ENCODE data around the gene PSPN. TPM values are rescaled to one million over a fixed set of nuclear protein-coding genes. Genes with fewer than 3 reads are reported as not detected.
A peak's percentile ranks its signal among the peaks of the same experiment; 100 is the strongest.

Gene PSPN
- total and polyA plus RNA-seq, 2 of the 13 experiments (the other 11 are each of a cell fraction or from before 2014, with no cell fraction given) = 0.69 to 1.1 TPM

GRCh38 chr19:6424939-6425731 is 49.4 kb upstream of the PSPN start (continued):
- no peak for TF ChIP-seq ZNF646 (CRISPR knock-in tag; IDR thresholded peaks at IDR 0.05)
- TF ChIP-seq SETDB1 (CRISPR knock-in tag; IDR thresholded peaks at IDR 0.05; ENCODE audit: borderline replicate concordance) = no peak
- TF ChIP-seq ZNF12 (CRISPR knock-in tag; IDR thresholded peaks at IDR 0.05) = no peak
- no peak; the same call in 1 of the 2 replicates for TF ChIP-seq RFX5 (IDR thresholded peaks at IDR 0.05; ENCODE audit: low read depth, low read length)
- TF ChIP-seq HOXA7 (CRISPR knock-in tag; IDR thresholded peaks at IDR 0.05) = no peak
- TF ChIP-seq ZNF331 (CRISPR knock-in tag; IDR thresholded peaks at IDR 0.05) = no peak
- TF ChIP-seq HMGA1 (CRISPR knock-in tag; conservative IDR thresholded peaks at IDR 0.05) = no peak
- TF ChIP-seq ZNF766 (CRISPR knock-in tag; IDR thresholded peaks at IDR 0.05; ENCODE audit: borderline replicate concordance) = 0 out of 2 replicates have a peak, but pooled peaks have one; percentile 47
- TF ChIP-seq ZNF724P (CRISPR knock-in tag; IDR thresholded peaks at IDR 0.05; ENCODE audit: borderline replicate concordance) = no peak
- no peak for TF ChIP-seq ATAD3A (CRISPR knock-in tag; IDR thresholded peaks at IDR 0.05)
- no peak for TF ChIP-seq ELF3 (CRISPR knock-in tag; IDR thresholded peaks at IDR 0.05)
- no peak for TF ChIP-seq ZMAT3 (CRISPR knock-in tag; conservative IDR thresholded peaks at IDR 0.05)
- no peak for TF ChIP-seq TGIF2 (CRISPR knock-in tag; IDR thresholded peaks at IDR 0.05)
- no peak; the same call in 1 of the 2 replicates for TF ChIP-seq ZNF605 (CRISPR knock-in tag; IDR thresholded peaks at IDR 0.05)
- TF ChIP-seq AGO2 (optimal IDR thresholded peaks at IDR 0.05; ENCODE audit: low read depth, low read length) = no peak
- TF ChIP-seq ZNF710 (CRISPR knock-in tag; IDR thresholded peaks at IDR 0.05; ENCODE audit: borderline replicate concordance) = no peak
- TF ChIP-seq ZNF280D (CRISPR knock-in tag; IDR thresholded peaks at IDR 0.05) = no peak

Measured in HepG2 (cell line).